ENCODE data around the gene PEX14.

Gene PEX14

DNA sequence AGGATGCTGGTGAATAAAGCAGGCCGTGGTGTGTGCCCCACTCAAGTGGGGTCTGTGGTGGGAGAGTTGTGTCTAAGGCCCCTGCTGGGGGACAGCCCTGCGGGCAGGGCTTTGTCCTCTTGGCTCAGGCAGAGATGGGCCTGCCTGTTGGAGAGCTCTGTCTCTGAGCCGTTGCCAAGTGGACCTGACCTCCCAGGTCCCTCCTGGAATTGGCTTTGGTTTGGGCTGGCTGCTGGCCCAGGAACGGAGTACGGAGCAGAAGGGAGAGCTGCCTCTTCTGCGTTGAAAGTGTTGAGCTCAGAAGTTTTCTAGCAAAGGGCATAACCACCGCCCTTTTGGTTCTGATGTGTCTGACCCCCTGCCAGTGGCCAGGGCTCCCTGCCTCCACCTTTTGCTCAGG is 153.9 kb downstream of the PEX14 start:
- DNase-seq (ENCODE audit: low read depth, low spot score), result peak; percentile 59
- H3K4me3 ChIP-seq (ENCODE audit: low read depth, low read length), result no peak overlapping the region
- no peak for TF ChIP-seq CTCF (IDR thresholded peaks at IDR 0.05; ENCODE audit: low read depth, low read length)
- in situ Hi-C loops (cut with HindIII; ENCODE audit: low sequenced_read_pairs), result no loop called here

- no peak overlapping the region for H3K4me3 ChIP-seq (ENCODE audit: low read depth, low read length)
- no peak for DNase-seq (ENCODE audit: low read depth, low spot score)
- TF ChIP-seq CTCF (IDR thresholded peaks at IDR 0.05; ENCODE audit: low read depth, low read length), result no peak
- in situ Hi-C loops (cut with HindIII; ENCODE audit: low sequenced_read_pairs), result no loop called here
Observed at GRCh38 chr1:10629091-10629815, 154.5 kb downstream of the PEX14 start.

DNA sequence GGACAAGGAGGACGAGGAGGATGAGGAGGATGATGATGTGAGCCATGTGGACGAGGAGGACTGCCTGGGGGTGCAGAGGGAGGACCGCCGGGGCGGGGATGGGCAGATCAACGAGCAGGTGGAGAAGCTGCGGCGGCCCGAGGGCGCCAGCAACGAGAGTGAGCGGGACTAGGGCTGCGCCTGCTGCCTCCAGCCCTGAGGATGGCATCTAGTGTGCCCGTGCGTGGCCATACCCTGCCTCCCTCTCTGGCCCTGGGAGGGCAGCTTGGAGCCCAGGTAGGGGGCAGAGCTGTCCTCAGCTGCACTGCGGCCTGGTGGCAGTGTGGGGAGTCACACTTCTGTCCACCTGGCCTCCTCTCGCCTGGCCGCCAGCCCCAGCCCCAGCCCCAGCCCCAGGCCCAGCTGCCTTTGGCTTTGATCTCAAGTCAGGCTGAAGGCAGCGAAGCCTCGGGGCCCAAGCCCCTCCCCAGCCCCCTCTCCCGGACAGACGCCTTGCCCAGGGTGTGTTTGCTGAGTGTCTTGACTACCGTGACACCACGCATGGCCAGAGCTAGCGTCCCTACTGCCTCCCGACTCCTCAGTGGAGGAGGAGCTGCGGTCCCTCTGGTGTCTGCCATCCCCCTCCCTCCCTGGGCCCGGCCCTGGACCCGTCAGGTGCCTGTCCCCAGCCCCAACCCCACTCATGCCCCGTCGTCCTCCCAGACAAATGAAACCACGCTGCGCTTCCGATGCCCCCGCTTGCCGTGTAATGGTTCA is 155.2 kb downstream of the PEX14 start:
- DNase-seq (ENCODE audit: low read depth, low spot score), result no peak
- H3K4me3 ChIP-seq (ENCODE audit: low read depth, low read length), result no peak overlapping the region
- in situ Hi-C loops (cut with HindIII; ENCODE audit: low sequenced_read_pairs), result no loop called here
- no peak for TF ChIP-seq CTCF (IDR thresholded peaks at IDR 0.05; ENCODE audit: low read depth, low read length)

GRCh38 chr1:10630661-10631120 is 155.9 kb downstream of the PEX14 start:
- no peak for TF ChIP-seq CTCF (IDR thresholded peaks at IDR 0.05; ENCODE audit: low read depth, low read length)
- in situ Hi-C loops (cut with HindIII; ENCODE audit: low sequenced_read_pairs), result no loop called here
- DNase-seq (ENCODE audit: low read depth, low spot score), result no peak
- no peak overlapping the region for H3K4me3 ChIP-seq (ENCODE audit: low read depth, low read length)

GRCh38 chr1:10631121-10631810 is 156.5 kb downstream of the PEX14 start:
- no peak overlapping the region for H3K4me3 ChIP-seq (ENCODE audit: low read depth, low read length)
- no peak for DNase-seq (ENCODE audit: low read depth, low spot score)
- TF ChIP-seq CTCF (IDR thresholded peaks at IDR 0.05; ENCODE audit: low read depth, low read length), result no peak
- in situ Hi-C loops (cut with HindIII; ENCODE audit: low sequenced_read_pairs), result no loop called here

DNA sequence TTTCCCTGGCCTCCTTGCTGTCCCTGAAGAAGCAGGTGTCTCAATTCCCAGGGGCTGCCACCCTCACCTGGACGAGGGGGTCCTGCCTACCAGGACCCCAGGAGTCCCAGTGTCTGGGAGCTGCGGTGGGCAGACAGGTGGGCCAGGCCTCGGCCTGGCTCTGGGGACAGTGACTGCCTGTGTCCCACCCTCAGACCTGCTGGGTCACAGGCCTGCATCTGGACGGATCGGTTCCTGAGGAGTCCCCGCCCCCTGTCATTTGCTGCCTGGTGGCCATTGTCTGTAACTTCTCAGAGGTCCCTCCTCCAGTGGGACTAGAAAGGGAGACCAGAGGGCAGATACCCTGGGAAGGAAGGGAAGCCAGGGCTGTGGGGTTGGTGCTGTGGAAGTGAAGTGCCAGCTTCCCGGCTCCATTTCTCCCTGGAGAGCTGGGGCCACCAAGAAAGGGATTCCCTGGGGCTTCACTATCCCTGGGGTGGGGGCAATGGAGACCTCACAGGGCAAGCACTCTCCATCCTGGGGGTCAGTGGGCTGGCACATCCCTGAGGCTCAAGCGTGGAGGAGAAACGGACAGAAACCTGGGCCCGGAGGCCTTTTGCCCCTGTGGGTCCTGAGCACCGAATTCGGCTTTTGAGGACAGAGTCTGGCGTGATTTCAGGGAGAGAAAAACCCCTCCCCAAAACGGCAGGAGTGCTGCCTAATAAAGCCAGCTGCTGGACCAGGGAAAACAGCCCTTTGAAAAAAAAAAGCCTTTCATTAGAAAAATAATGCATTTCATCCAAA is 157.3 kb downstream of the PEX14 start:
- TF ChIP-seq CTCF (IDR thresholded peaks at IDR 0.05; ENCODE audit: low read depth, low read length), result no peak
- in situ Hi-C loops (cut with HindIII; ENCODE audit: low sequenced_read_pairs), result no loop called here
- DNase-seq (ENCODE audit: low read depth, low spot score), result no peak
- H3K4me3 ChIP-seq (ENCODE audit: low read depth, low read length), result no peak overlapping the region

All from astrocyte of the spinal cord (primary cell).